ENCODE data around the gene CDH10.

CDH10 gene

GRCh38 chr5:24602188-24602587 is 42.6 kb downstream of the CDH10 start:
- in situ Hi-C loops (cut with MboI; ENCODE audit: low sequenced_read_pairs) = no loop called here

GRCh38 chr5:24598956-24599355 is 45.8 kb downstream of the CDH10 start:
- in situ Hi-C loops (cut with MboI; ENCODE audit: low sequenced_read_pairs) = no loop called here

GRCh38 chr5:24595329-24595728 is 49.4 kb downstream of the CDH10 start:
- in situ Hi-C loops (cut with MboI; ENCODE audit: low sequenced_read_pairs) = no loop called here

DNA sequence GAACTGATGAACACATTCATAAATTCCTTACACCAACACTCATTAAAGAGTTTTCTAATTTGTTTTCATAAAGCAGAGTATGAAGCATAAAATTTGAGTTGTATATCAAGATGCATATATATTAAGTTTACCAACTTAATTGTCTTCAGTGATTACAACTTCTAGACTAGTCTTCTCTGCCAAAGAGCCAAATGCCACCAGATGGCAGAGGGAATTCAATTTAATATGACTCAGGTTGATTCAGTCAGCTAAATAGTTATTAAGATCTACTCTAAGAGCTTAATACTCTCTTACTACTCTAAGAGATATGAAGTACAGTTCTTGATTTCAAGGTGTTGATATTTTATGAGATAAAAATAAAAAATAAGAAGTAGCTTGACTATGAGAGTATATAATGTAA is 53.4 kb downstream of the CDH10 start:
- in situ Hi-C loops (cut with MboI; ENCODE audit: low sequenced_read_pairs) = no loop called here

DNA sequence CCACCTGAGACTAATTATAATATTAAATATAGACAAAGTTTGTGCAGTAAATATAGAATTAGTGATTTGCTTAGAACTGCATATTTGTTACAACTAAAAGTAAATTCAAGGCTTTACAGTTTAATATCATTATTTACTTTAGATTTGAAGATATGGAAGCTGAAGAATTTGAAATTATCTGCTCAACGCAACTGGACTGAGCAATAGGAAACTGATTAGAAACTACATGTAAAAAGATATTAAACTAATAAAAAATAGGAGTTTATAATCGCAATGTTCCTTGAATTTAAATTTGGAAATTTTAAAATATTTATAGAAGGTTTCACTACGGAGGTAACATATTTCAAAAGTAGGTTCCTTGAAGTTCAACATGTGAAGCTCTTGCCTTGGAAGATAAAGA is 55.2 kb downstream of the CDH10 start:
- in situ Hi-C loops (cut with MboI; ENCODE audit: low sequenced_read_pairs) = no loop called here

- in situ Hi-C loops (cut with MboI; ENCODE audit: low sequenced_read_pairs) = no loop called here
Observed at GRCh38 chr5:24585751-24586150, 59.0 kb downstream of the CDH10 start.

DNA sequence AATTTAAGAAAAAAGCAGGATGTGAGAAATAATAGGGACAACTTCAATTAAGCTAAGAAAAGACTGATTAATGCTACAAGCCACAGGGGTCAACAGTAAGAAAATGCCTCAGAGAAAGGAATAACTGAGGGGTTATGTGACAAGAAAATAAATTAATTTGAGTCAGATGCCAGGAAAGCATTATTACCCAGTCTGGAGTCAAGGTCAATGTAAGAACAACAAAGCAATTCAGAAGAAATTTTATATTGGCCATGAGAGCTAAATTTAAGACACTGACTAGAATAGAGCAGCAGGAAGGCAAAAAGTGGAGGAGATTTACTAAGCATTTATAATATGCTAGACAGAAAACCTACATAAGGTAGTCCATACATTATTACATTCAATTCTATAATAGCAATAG is 73.5 kb downstream of the CDH10 start:
- in situ Hi-C loops (cut with MboI; ENCODE audit: low sequenced_read_pairs) = no loop called here

GRCh38 chr5:24566933-24567332 is 77.8 kb downstream of the CDH10 start:
- in situ Hi-C loops (cut with MboI; ENCODE audit: low sequenced_read_pairs) = no loop called here

DNA sequence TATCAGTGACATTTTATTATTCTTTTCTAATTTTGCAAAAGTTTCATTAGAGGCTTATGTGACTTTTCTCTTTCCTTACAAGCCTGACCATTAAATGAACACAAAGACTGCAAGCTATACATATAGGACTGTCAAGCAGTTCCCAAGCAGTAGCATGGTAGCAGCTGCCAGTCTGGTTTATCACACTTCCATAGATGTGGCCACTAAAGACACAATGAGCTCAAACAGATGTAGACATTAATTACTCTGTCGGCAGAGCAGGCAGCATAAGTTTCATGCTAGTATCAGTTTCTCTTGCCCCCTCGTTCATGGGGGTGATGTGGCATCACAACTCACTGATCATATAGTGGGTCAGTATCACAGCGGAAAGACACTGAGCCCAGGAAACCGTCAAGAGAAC is 89.5 kb downstream of the CDH10 start:
- in situ Hi-C loops (cut with MboI; ENCODE audit: low sequenced_read_pairs) = no loop called here

GRCh38 chr5:24547132-24547531 is 97.6 kb downstream of the CDH10 start:
- in situ Hi-C loops (cut with MboI; ENCODE audit: low sequenced_read_pairs) = no loop called here

GRCh38 chr5:24539613-24540012 is 105.2 kb downstream of the CDH10 start:
- in situ Hi-C loops (cut with MboI; ENCODE audit: low sequenced_read_pairs) = no loop called here

DNA sequence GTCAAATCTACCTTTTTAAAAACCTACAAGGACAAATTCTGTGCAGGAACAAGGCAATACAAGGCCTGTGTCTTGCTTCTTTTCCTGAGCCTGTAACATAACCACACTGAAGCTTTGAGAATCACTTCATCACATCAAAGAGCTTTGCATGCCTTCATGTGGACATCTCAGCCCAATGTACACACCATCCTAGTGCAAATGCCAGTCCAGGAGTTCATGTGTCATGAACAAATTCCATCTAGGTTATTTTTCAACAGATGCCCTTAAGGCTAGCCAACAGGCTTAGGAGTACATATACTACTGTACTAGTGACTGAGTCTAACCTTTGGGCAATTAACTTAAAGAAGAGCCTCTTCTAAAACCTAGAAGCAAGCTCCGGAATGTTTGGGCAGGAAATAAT is 106.4 kb downstream of the CDH10 start:
- in situ Hi-C loops (cut with MboI; ENCODE audit: low sequenced_read_pairs) = no loop called here

GRCh38 chr5:24535646-24536045 is 109.1 kb downstream of the CDH10 start:
- in situ Hi-C loops (cut with MboI; ENCODE audit: low sequenced_read_pairs) = no loop called here

- in situ Hi-C loops (cut with MboI; ENCODE audit: low sequenced_read_pairs) = no loop called here
Observed at GRCh38 chr5:24530906-24531305, 113.9 kb downstream of the CDH10 start.

GRCh38 chr5:24525414-24525813 is 119.4 kb downstream of the CDH10 start:
- in situ Hi-C loops (cut with MboI; ENCODE audit: low sequenced_read_pairs) = no loop called here

- in situ Hi-C loops (cut with MboI; ENCODE audit: low sequenced_read_pairs) = no loop called here
Observed at GRCh38 chr5:24512423-24512822, 132.4 kb downstream of the CDH10 start.

- in situ Hi-C loops (cut with MboI; ENCODE audit: low sequenced_read_pairs) = no loop called here
Observed at GRCh38 chr5:24510523-24510988, 134.2 kb downstream of the CDH10 start.

- in situ Hi-C loops (cut with MboI; ENCODE audit: low sequenced_read_pairs) = no loop called here
Observed at GRCh38 chr5:24509943-24510342, 134.8 kb downstream of the CDH10 start.

DNA sequence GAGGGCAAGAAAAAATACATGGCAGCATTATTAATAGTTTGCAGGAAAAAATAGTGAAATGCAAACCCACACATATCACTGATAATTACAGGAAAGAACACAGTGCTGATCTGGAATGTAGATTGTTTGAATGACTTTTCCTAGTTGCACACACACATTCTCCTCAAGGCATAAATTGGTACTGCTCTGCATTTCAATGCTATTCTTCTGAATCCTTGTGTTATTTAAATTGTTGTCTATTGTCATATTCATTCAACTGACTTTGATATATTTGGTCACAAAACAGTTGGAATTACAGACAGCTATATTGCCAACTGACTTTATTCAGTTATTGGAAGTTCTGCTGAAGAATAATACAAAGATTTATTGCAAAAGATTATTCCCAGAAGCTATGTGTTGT is 139.5 kb downstream of the CDH10 start:
- in situ Hi-C loops (cut with MboI; ENCODE audit: low sequenced_read_pairs) = no loop called here

DNA sequence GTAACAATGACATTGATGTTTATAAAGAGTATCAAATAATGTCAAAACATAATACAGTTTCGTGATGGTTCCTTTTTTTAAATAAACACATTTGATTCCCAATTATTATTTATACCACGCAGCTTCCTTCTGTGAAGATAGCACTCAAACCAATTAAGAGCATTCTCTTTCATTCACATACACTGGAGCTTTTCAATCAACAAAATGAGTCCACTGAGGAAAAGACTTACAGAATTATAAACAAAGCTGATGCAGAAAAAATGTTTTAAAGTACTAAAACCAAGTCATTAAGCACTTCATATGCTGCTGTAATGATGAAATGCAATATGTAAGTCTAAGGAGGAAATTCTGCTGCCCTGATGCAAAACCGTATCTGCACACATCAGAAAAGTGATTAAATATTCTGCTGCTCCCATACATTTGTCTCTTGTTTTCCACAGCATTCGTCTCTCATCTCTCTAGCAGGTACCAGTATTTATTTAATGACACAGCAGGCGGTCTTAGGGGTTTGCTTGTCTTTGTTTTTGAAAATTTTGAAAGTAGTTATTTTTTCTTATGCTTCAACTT is 147.1 kb downstream of the CDH10 start:
- in situ Hi-C loops (cut with MboI; ENCODE audit: low sequenced_read_pairs) = no loop called here

GRCh38 chr5:24497145-24497544 is 147.6 kb downstream of the CDH10 start:
- in situ Hi-C loops (cut with MboI; ENCODE audit: low sequenced_read_pairs) = no loop called here

- in situ Hi-C loops (cut with MboI; ENCODE audit: low sequenced_read_pairs) = no loop called here
Observed at GRCh38 chr5:24496268-24496667, 148.5 kb downstream of the CDH10 start.

DNA sequence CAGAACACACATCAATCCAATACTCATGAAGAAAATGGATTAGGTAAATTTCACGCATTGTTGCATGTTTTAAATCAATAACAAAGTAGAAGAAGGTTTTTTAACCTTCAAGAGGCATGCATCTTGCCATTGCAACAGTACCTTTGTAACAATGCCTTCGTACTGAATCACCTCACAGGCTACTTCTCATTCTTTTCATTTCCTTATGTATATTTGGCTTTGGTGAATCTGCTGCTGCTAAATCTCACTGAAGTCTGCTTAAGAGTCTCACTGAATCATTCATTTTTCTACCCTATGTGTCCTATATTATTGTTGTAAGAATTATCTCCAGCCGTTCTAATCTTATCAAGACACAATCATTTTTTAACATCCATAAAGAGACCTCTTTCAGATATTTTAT is 152.5 kb downstream of the CDH10 start:
- in situ Hi-C loops (cut with MboI; ENCODE audit: low sequenced_read_pairs) = no loop called here
